Measurements from ENCODE around the gene CTNNA2.

- TF ChIP-seq SNAI2 (CRISPR knock-in tag; IDR thresholded peaks at IDR 0.05) (no peak), ZNF70 (CRISPR knock-in tag; IDR thresholded peaks at IDR 0.05) (no peak), ARNTL (CRISPR knock-in tag; IDR thresholded peaks at IDR 0.05; ENCODE audit: borderline replicate concordance, low read depth) (no peak), RARB (CRISPR knock-in tag; IDR thresholded peaks at IDR 0.05) (no peak), BACH2 (CRISPR knock-in tag; IDR thresholded peaks at IDR 0.05; ENCODE audit: borderline replicate concordance) (no peak), TSHZ2 (CRISPR knock-in tag; IDR thresholded peaks at IDR 0.05) (no peak), ZFP30 (CRISPR knock-in tag; IDR thresholded peaks at IDR 0.05) (no peak), GLIS3 (CRISPR knock-in tag; IDR thresholded peaks at IDR 0.05) (no peak), PATZ1 (CRISPR knock-in tag; IDR thresholded peaks at IDR 0.05; ENCODE audit: borderline replicate concordance) (no peak), ZC3H10 (CRISPR knock-in tag; IDR thresholded peaks at IDR 0.05) (no peak), ZNF565 (CRISPR knock-in tag; conservative IDR thresholded peaks at IDR 0.05; ENCODE audit: low read depth) (no peak), TOX (CRISPR knock-in tag; IDR thresholded peaks at IDR 0.05; ENCODE audit: borderline replicate concordance) (no peak), ESRRG (CRISPR knock-in tag; IDR thresholded peaks at IDR 0.05) (no peak), PPARA (CRISPR knock-in tag; IDR thresholded peaks at IDR 0.05; ENCODE audit: borderline replicate concordance) (no peak)
Measured at GRCh38 chr2:80053522-80054345, 540.9 kb downstream of the CTNNA2 start.
